ENCODE results near the gene LINGO3. TPM values are rescaled to one million over a fixed set of nuclear protein-coding genes. Genes with fewer than 3 reads are reported as not detected.

LINGO3 gene
- total RNA-seq, 4 donors from 2014 or later = 0.39 TPM; not detected in 3

GRCh38 chr19:2345794-2346663 is 38.1 kb upstream of the LINGO3 start:
- H3K4me1 ChIP-seq = peaks cover 0 to 12% (median 0%) of the 10 kb centered on the region in 4 donors
- no peak for TF ChIP-seq POLR2A (IDR thresholded peaks at IDR 0.05)
- no peak for TF ChIP-seq EP300 (IDR thresholded peaks at IDR 0.05)
- TF ChIP-seq CTCF (IDR thresholded peaks at IDR 0.05) = no peak
- no peak for DNase-seq (ENCODE audit: low spot score in 2 of 2)
- H3K27me3 ChIP-seq = no peaks in the 10 kb centered on the region
- no peak overlapping the region for H3K4me3 ChIP-seq
- no peak overlapping the region for H3K27ac ChIP-seq
- H3K36me3 ChIP-seq = peaks cover 0 to 70% (median 0%) of the 10 kb centered on the region in 3 donors
- no peaks in the 10 kb centered on the region for H3K9me3 ChIP-seq
- WGBS, 2 donors = 60 to 65% methylated on average over 23 to 25 of the region's 25 CpGs

- Histone ChIP-seq H3K27me3 (no peaks in the 10 kb centered on the region), H3K36me3 (peaks cover 0 to 70% (median 0%) of the 10 kb centered on the region in 3 donors), H3K9me3 (no peaks in the 10 kb centered on the region), H3K4me1 (peaks cover 0 to 12% (median 0%) of the 10 kb centered on the region in 4 donors), H3K27ac (no peak overlapping the region), H3K4me3 (no peak overlapping the region)
- no peak for DNase-seq (ENCODE audit: low spot score in 2 of 2)
- TF ChIP-seq EP300 (IDR thresholded peaks at IDR 0.05) (no peak), CTCF (IDR thresholded peaks at IDR 0.05) (no peak), POLR2A (IDR thresholded peaks at IDR 0.05) (no peak)
- 79 to 93% methylated on average over 12 to 17 of the region's 17 CpGs for WGBS, 2 donors
Measured at GRCh38 chr19:2345076-2345475, 37.1 kb upstream of the LINGO3 start.

GRCh38 chr19:2344381-2344870 is 36.5 kb upstream of the LINGO3 start:
- no peak for DNase-seq (ENCODE audit: low spot score in 2 of 2)
- Histone ChIP-seq H3K9me3 (no peaks in the 10 kb centered on the region), H3K4me1 (peaks cover 0 to 12% (median 0%) of the 10 kb centered on the region in 4 donors), H3K27ac (no peak overlapping the region), H3K27me3 (no peaks in the 10 kb centered on the region), H3K4me3 (no peak overlapping the region), H3K36me3 (peaks cover 0 to 71% (median 0%) of the 10 kb centered on the region in 3 donors)
- TF ChIP-seq POLR2A (IDR thresholded peaks at IDR 0.05) (no peak), CTCF (IDR thresholded peaks at IDR 0.05) (no peak), EP300 (IDR thresholded peaks at IDR 0.05) (no peak)
- WGBS, 2 donors = 96% methylated on average over 17 to 22 of the region's 24 CpGs

- Histone ChIP-seq H3K27me3 (no peaks in the 10 kb centered on the region), H3K4me3 (no peak overlapping the region), H3K9me3 (no peaks in the 10 kb centered on the region), H3K36me3 (peaks cover 0 to 75% (median 0%) of the 10 kb centered on the region in 3 donors), H3K4me1 (peaks cover 0 to 12% (median 0%) of the 10 kb centered on the region in 4 donors), H3K27ac (no peak overlapping the region)
- no peak for TF ChIP-seq EP300 (IDR thresholded peaks at IDR 0.05)
- no peak for TF ChIP-seq CTCF (IDR thresholded peaks at IDR 0.05)
- TF ChIP-seq POLR2A (IDR thresholded peaks at IDR 0.05) = no peak
- WGBS, 2 donors = 91 to 93% methylated on average over 28 to 31 of the region's 31 CpGs
- DNase-seq (ENCODE audit: low spot score in 2 of 2) = no peak
Measured at GRCh38 chr19:2343289-2343982, 35.5 kb upstream of the LINGO3 start.
